ENCODE measurements around the gene HERC4. TPM values are rescaled to one million over a fixed set of nuclear protein-coding genes. Genes with fewer than 3 reads are reported as not detected.
A peak's percentile ranks its signal among the peaks of the same experiment; 100 is the strongest.
"Not testable (repeated sequence)": the region's sequence is repeated elsewhere in the genome, so short reads cannot be mapped to it uniquely, and the experiment has no call there.

The HERC4 gene
- total RNA-seq, 1 donor from 2014 or later = 96.1 TPM

- no peak for DNase-seq
Observed at GRCh38 chr10:67943917-67944316, 131.2 kb downstream of the HERC4 start.

GRCh38 chr10:67936416-67936815 lies 138.7 kb downstream of the HERC4 start:
- DNase-seq = no peak

GRCh38 chr10:67935223-67935622 lies 139.9 kb downstream of the HERC4 start:
- no peak for DNase-seq

- DNase-seq = no peak
Observed at GRCh38 chr10:67934336-67934735, 140.7 kb downstream of the HERC4 start.

- DNase-seq = no peak
Observed at GRCh38 chr10:67933199-67933598, 141.9 kb downstream of the HERC4 start.

- no peak for DNase-seq
Observed at GRCh38 chr10:67926951-67927350, 148.1 kb downstream of the HERC4 start.

- no peak for DNase-seq
Observed at GRCh38 chr10:67925449-67926005, 149.6 kb downstream of the HERC4 start.

- no peak for DNase-seq
Observed at GRCh38 chr10:67924136-67924535, 150.9 kb downstream of the HERC4 start.

GRCh38 chr10:67923551-67923950 lies 151.5 kb downstream of the HERC4 start:
- no peak for DNase-seq

- DNase-seq = no peak
Observed at GRCh38 chr10:67921065-67921464, 154.0 kb downstream of the HERC4 start.

GRCh38 chr10:67917679-67918078 lies 157.4 kb downstream of the HERC4 start:
- DNase-seq = no peak

GRCh38 chr10:67917169-67917568 lies 157.9 kb downstream of the HERC4 start:
- no peak for DNase-seq

GRCh38 chr10:67914777-67915340 lies 160.2 kb downstream of the HERC4 start:
- DNase-seq = no peak

GRCh38 chr10:67912331-67912946 lies 162.6 kb downstream of the HERC4 start:
- DNase-seq = no peak

- DNase-seq = no peak
Observed at GRCh38 chr10:67903581-67903980, 171.5 kb downstream of the HERC4 start.

GRCh38 chr10:67893637-67894036 lies 181.4 kb downstream of the HERC4 start:
- no peak for DNase-seq

- peak; percentile 78 for DNase-seq
Observed at GRCh38 chr10:67884842-67885670, 190.0 kb downstream of the HERC4 start.

- peak; percentile 90 for DNase-seq
Observed at GRCh38 chr10:67884313-67884841, 190.7 kb downstream of the HERC4 start, which contains the start of gene SIRT1. TSS of gene SIRT1 (plus strand) at chr10:67884656. CDS start at chr10:67884722, 66 bp downstream.

- DNase-seq = no peak
Observed at GRCh38 chr10:67883710-67884312, 191.3 kb downstream of the HERC4 start.

- DNase-seq = no peak
Observed at GRCh38 chr10:67878133-67878532, 196.9 kb downstream of the HERC4 start.

- DNase-seq = not testable (repeated sequence)
Observed at GRCh38 chr10:67877421-67877820, 197.7 kb downstream of the HERC4 start.
